Activated T-helper 1 cell treated with anti-CD3 and anti-CD28 coated beads, Interleukin-12 subunit alpha, Interleukin-12 subunit beta, Interleukin-2, Interleukin-4 antibody, amounts not matched to agents 30 ng/mL and 10 ng/mL and 1 ng/mL, durations not matched to agents 14 hours and 24 hours and 36 hours (primary cell): Measurements from ENCODE around the gene CHST11. TPM values are rescaled to one million over a fixed set of nuclear protein-coding genes. Genes with fewer than 3 reads are reported as not detected.

ENCODE experiments used
- DNase-seq: peaks from one replicate; pipeline ENCODE4 v3.0.0; 2021; ENCODE audit warnings: low spot score
- H3K27ac Mint-ChIP-seq: one replicate; pipeline ENCODE4 v1.8.0; 2021; ENCODE audit warnings: mild to moderate bottlenecking, mixed read lengths
- H3K27me3 Mint-ChIP-seq: one replicate; pipeline ENCODE4 v1.8.0; 2022; ENCODE audit warnings: mild to moderate bottlenecking, moderate library complexity, mixed read lengths; ENCODE audit not compliant: insufficient read depth
- H3K36me3 Mint-ChIP-seq: one replicate; pipeline ENCODE4 v1.8.0; 2021; ENCODE audit warnings: low read depth, mixed read lengths
- H3K4me1 Mint-ChIP-seq: one replicate; pipeline ENCODE4 v1.8.0; 2021; ENCODE audit warnings: low read depth, mixed read lengths
- H3K4me3 Mint-ChIP-seq: one replicate; pipeline ENCODE4 v1.8.0; 2021; ENCODE audit warnings: mild to moderate bottlenecking, moderate library complexity, mixed read lengths
- H3K9me3 Mint-ChIP-seq: one replicate; pipeline ENCODE4 v1.8.0; 2021; ENCODE audit warnings: mixed read lengths
- intact Hi-C: fragments of 100-400 bp; cut with micrococcal nuclease; formaldehyde crosslinking; loops from one replicate; pipeline ENCODE4 v1.15.1; 2024
- total RNA-seq: library from RNA; stranded (reverse); gene quantifications from 2 replicates; pipeline ENCODE4 v1.2.3, GENCODE V29; 2022

CHST11 gene
- total RNA-seq, 1 donor from 2014 or later, result 70.7 TPM

DNA sequence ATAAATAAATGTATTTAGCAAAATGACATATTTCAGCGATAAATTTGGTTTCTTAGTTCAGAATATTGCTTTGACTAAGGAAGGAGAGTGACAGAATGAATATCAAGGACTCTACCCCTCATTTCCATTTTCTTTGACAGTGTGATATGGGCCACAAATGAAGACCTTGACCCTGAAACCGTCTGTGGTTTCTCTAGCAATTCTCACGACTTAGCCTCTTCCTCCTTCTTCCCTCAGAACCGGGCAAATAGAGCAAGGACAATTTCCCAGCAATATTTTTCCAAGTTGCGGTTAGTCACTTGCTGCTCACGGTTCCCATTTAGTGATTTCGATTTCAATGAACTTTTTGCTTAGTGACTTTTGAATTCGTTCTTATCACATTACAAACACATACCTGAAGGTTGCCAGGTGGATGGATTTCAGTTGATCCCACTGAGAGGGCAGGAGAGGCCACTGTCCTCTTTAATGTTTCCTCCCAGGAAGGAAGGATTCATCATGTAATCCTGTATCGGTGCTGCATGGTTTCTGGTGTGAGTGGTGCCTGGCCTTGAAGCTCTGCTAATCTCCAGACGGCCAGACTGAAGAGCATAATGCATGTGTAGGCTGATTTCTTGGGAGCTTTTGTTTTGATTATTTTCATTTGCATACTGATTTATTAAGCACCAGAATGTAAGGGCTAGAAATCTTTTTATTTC lies 77.6 kb downstream of the CHST11 start:
- no peak for DNase-seq
- H3K9me3 Mint-ChIP-seq, result no peaks in the 10 kb centered on the region
- peaks cover 48% of the 10 kb centered on the region for H3K36me3 Mint-ChIP-seq
- H3K4me1 Mint-ChIP-seq, result peaks cover 87% of the 10 kb centered on the region
- H3K27ac Mint-ChIP-seq, result peak overlapping the region; percentile 15
- no peak overlapping the region for H3K4me3 Mint-ChIP-seq
- H3K27me3 Mint-ChIP-seq, result no peaks in the 10 kb centered on the region
- intact Hi-C loops, result loop anchor here (5.0 kb wide), 1 partner anchor 48 kb away; no protein-coding TSS in a partner anchor

GRCh38 chr12:104534857-104535248 lies 78.1 kb downstream of the CHST11 start:
- DNase-seq, result no peak
- Mint-ChIP-seq H3K27me3 (no peaks in the 10 kb centered on the region), H3K4me3 (no peak overlapping the region), H3K9me3 (no peaks in the 10 kb centered on the region), H3K4me1 (peaks cover 87% of the 10 kb centered on the region), H3K27ac (no peak overlapping the region), H3K36me3 (peaks cover 45% of the 10 kb centered on the region)
- intact Hi-C loops, result loop anchor here (5.0 kb wide), 1 partner anchor 47 kb away; no protein-coding TSS in a partner anchor

DNA sequence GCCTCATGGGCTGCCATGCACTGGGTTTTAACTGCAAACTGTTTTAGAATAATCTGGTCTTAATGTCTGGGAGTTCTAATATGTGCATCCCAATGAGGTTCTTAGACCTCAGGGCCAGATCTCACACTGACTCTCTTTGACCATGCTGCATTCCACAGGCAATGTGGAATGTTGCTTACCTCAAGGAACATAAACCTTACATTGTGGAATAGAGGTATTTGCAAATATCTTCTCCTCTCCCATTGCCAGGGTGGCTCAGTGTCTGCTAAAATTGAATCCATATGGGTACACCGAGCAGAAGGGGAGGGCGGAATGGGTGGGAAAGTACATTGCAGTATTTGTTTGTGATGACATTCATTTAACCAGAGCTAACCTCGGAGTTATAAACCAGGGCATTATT lies 78.6 kb downstream of the CHST11 start:
- Mint-ChIP-seq H3K27me3 (no peaks in the 10 kb centered on the region), H3K36me3 (peaks cover 44% of the 10 kb centered on the region), H3K4me3 (no peak overlapping the region), H3K4me1 (peaks cover 87% of the 10 kb centered on the region), H3K9me3 (no peaks in the 10 kb centered on the region), H3K27ac (no peak overlapping the region)
- no peak for DNase-seq
- intact Hi-C loops, result no loop called here

DNA sequence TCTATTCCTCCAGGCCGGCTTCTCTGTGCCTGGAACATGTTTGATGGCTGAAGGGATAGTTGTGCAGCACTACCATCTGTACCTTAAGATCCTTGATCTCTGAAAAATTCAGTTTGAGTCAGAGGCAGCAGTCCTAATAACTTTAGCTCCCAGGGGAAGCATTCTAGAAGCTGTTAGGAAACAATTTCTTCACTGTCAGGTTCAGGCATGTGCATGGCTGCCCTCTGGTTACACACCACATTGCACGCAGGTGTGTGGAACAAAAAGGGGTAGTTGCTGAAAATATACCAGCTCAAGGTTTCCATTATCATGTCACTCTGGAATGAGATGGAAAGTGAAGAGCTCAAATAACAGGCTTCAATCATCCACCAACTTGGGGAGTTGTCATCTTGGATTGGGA lies 80.1 kb downstream of the CHST11 start:
- Mint-ChIP-seq H3K9me3 (no peaks in the 10 kb centered on the region), H3K27me3 (no peaks in the 10 kb centered on the region), H3K36me3 (peaks cover 46% of the 10 kb centered on the region), H3K27ac (no peak overlapping the region), H3K4me1 (peaks cover 80% of the 10 kb centered on the region), H3K4me3 (no peak overlapping the region)
- intact Hi-C loops, result no loop called here
- no peak for DNase-seq

- peaks cover 48% of the 10 kb centered on the region for H3K36me3 Mint-ChIP-seq
- intact Hi-C loops, result no loop called here
Observed at GRCh38 chr12:104538056-104538455, 81.3 kb downstream of the CHST11 start.

GRCh38 chr12:104538891-104539462 lies 82.2 kb downstream of the CHST11 start:
- H3K9me3 Mint-ChIP-seq, result no peaks in the 10 kb centered on the region
- peaks cover 49% of the 10 kb centered on the region for H3K36me3 Mint-ChIP-seq
- no peak overlapping the region for H3K27ac Mint-ChIP-seq
- intact Hi-C loops, result no loop called here
- H3K27me3 Mint-ChIP-seq, result no peaks in the 10 kb centered on the region
- no peak for DNase-seq
- peaks cover 69% of the 10 kb centered on the region for H3K4me1 Mint-ChIP-seq
- no peak overlapping the region for H3K4me3 Mint-ChIP-seq

More at GRCh38 chr12:104538056-104538455, 81.3 kb downstream of the CHST11 start:
- no peak for DNase-seq
- peaks cover 78% of the 10 kb centered on the region for H3K4me1 Mint-ChIP-seq
- H3K4me3 Mint-ChIP-seq, result no peak overlapping the region
- H3K27ac Mint-ChIP-seq, result no peak overlapping the region
- H3K27me3 Mint-ChIP-seq, result no peaks in the 10 kb centered on the region
- no peaks in the 10 kb centered on the region for H3K9me3 Mint-ChIP-seq

GRCh38 chr12:104544836-104545235 lies 88.1 kb downstream of the CHST11 start:
- no peaks in the 10 kb centered on the region for H3K9me3 Mint-ChIP-seq
- intact Hi-C loops, result no loop called here
- peaks cover 25% of the 10 kb centered on the region for H3K36me3 Mint-ChIP-seq
- peaks cover 47% of the 10 kb centered on the region for H3K4me1 Mint-ChIP-seq
- H3K27me3 Mint-ChIP-seq, result no peaks in the 10 kb centered on the region
- no peak for DNase-seq
- no peak overlapping the region for H3K27ac Mint-ChIP-seq
- no peak overlapping the region for H3K4me3 Mint-ChIP-seq

DNA sequence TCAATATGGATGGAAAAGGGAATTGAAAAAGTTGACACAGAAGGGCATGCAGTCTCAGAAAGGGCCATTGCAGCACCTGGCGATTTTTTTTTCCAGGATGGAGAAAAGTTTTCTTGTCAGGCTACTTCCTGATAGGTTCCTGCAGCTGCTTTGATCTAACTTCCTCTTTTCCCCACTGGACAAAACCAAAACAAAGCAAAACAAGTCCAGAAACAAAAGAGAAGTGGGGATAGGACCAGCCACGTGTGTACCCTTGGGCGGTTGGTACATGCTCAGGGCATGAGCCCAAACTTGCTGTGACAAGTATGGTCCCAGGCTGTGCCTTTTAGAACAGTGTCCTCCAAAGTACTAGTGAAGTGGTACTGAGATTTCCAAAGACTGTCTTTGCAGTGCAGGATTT lies 89.8 kb downstream of the CHST11 start:
- H3K4me3 Mint-ChIP-seq, result no peak overlapping the region
- peaks cover 58% of the 10 kb centered on the region for H3K4me1 Mint-ChIP-seq
- H3K9me3 Mint-ChIP-seq, result peaks cover 3% of the 10 kb centered on the region
- intact Hi-C loops, result no loop called here
- H3K27ac Mint-ChIP-seq, result no peak overlapping the region
- peaks cover 22% of the 10 kb centered on the region for H3K36me3 Mint-ChIP-seq
- no peaks in the 10 kb centered on the region for H3K27me3 Mint-ChIP-seq
- no peak for DNase-seq

GRCh38 chr12:104547235-104547634 lies 90.5 kb downstream of the CHST11 start:
- H3K9me3 Mint-ChIP-seq, result peaks cover 8% of the 10 kb centered on the region

GRCh38 chr12:104549815-104550480 lies 93.2 kb downstream of the CHST11 start:
- Mint-ChIP-seq H3K9me3 (peaks cover 23% of the 10 kb centered on the region), H3K4me1 (peaks cover 76% of the 10 kb centered on the region)

More at GRCh38 chr12:104547235-104547634, 90.5 kb downstream of the CHST11 start:
- DNase-seq, result no peak
- peaks cover 61% of the 10 kb centered on the region for H3K4me1 Mint-ChIP-seq
- no peak overlapping the region for H3K27ac Mint-ChIP-seq
- no peak overlapping the region for H3K4me3 Mint-ChIP-seq
- intact Hi-C loops, result no loop called here
- no peaks in the 10 kb centered on the region for H3K27me3 Mint-ChIP-seq
- H3K36me3 Mint-ChIP-seq, result peaks cover 26% of the 10 kb centered on the region

GRCh38 chr12:104551313-104551931 lies 94.7 kb downstream of the CHST11 start:
- peaks cover 23% of the 10 kb centered on the region for H3K9me3 Mint-ChIP-seq
- no peak overlapping the region for H3K4me3 Mint-ChIP-seq
- H3K4me1 Mint-ChIP-seq, result peaks cover 75% of the 10 kb centered on the region
- H3K27me3 Mint-ChIP-seq, result no peaks in the 10 kb centered on the region
- no peak overlapping the region for H3K27ac Mint-ChIP-seq
- peaks cover 33% of the 10 kb centered on the region for H3K36me3 Mint-ChIP-seq
- intact Hi-C loops, result no loop called here
- DNase-seq, result no peak

More at GRCh38 chr12:104549815-104550480, 93.2 kb downstream of the CHST11 start:
- H3K4me3 Mint-ChIP-seq, result no peak overlapping the region
- H3K27me3 Mint-ChIP-seq, result no peaks in the 10 kb centered on the region
- H3K36me3 Mint-ChIP-seq, result peaks cover 35% of the 10 kb centered on the region
- no peak for DNase-seq
- no peak overlapping the region for H3K27ac Mint-ChIP-seq
- intact Hi-C loops, result no loop called here

- Mint-ChIP-seq H3K27ac (peak overlapping the region; percentile 35), H3K4me3 (no peak overlapping the region), H3K27me3 (no peaks in the 10 kb centered on the region), H3K36me3 (peaks cover 37% of the 10 kb centered on the region), H3K9me3 (peaks cover 23% of the 10 kb centered on the region), H3K4me1 (peaks cover 64% of the 10 kb centered on the region)
- no peak for DNase-seq
- intact Hi-C loops, result no loop called here
Observed at GRCh38 chr12:104553421-104553820, 96.7 kb downstream of the CHST11 start.

GRCh38 chr12:104555648-104556047 lies 98.9 kb downstream of the CHST11 start:
- H3K27ac Mint-ChIP-seq, result no peak overlapping the region
- DNase-seq, result no peak
- intact Hi-C loops, result no loop called here
- H3K9me3 Mint-ChIP-seq, result peaks cover 23% of the 10 kb centered on the region
- H3K27me3 Mint-ChIP-seq, result no peaks in the 10 kb centered on the region
- H3K36me3 Mint-ChIP-seq, result peaks cover 42% of the 10 kb centered on the region
- peaks cover 61% of the 10 kb centered on the region for H3K4me1 Mint-ChIP-seq
- no peak overlapping the region for H3K4me3 Mint-ChIP-seq
